HL-60/S4 (cell line): ENCODE measurements around the gene FGFR2.

ENCODE experiments used
- in situ Hi-C: fragments of 300-500 bp; cut with MboI; formaldehyde crosslinking; loops from 2 replicates; pipeline ENCODE4 v1.14.3; 2022; ENCODE audit warnings: low sequenced_read_pairs

FGFR2 gene

DNA sequence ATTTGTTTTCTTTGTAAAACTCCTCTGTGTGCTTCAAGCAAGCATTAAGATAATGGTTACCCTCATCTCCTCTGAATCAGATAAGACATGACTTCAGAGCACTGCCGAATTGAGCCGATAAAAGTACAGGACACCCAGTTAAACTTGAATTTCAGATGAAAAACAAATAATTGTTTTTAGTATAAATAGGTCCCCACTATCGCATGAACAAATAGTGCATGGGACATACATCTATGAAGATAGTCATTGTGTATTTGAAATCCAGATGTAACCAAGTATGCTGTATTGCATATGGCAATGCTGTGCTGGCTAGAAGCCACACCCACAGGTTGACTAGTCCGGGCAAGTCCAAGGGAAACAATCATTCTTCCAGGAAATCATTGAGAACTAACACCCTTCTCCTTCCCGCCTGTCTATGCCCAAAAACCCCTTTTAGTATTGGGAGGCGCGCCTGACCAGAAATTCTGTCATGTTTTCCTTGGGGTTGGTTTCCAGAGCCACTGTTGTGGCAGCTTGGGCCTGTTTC, 12.6 kb upstream of the FGFR2 start:
- in situ Hi-C loops: no loop called here

DNA sequence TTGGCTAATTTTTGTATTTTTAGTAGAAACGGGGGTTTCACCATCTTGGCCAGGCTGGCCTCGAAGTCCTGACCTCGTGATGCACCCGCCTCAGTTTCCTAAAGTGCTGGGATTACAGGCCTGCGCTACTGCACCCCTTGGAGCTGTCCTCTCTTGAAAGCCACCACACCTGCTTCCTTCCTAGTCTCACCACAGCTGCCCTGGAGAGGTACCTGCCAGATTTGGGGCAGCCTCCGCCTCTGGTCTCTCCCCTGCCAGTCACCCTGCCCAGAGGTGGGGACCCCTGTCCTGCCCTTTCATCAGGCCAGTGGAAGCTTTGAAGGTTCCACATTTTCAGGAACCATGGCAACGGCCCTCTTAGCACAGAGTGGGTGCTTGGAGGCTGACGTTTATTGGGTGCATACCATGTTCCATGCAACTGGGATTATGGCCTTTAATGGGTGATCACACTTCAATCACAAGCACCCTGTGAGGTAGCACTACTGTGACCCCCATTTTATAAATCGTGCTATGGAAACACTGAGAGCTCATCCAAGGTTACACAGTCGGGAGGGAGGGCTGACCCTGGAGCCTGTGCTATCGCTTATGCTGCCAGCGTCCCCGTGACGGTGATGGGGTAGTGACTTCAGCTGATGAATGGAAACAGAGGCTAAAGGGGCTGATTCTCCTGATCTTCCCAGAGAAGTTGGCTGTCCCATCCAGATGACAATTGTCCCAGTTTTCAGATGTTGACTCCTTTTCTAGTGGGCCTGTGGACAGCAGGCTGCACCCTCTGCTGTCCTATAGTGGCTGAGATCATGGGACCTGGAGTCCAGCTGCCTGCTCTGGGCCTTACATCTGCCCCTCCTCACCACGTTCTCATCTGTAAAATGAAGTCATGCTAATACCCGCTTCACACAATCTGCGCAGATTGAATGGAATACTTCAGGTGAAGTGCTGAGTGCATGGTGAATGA, 11.5 kb upstream of the FGFR2 start:
- in situ Hi-C loops: no loop called here

DNA sequence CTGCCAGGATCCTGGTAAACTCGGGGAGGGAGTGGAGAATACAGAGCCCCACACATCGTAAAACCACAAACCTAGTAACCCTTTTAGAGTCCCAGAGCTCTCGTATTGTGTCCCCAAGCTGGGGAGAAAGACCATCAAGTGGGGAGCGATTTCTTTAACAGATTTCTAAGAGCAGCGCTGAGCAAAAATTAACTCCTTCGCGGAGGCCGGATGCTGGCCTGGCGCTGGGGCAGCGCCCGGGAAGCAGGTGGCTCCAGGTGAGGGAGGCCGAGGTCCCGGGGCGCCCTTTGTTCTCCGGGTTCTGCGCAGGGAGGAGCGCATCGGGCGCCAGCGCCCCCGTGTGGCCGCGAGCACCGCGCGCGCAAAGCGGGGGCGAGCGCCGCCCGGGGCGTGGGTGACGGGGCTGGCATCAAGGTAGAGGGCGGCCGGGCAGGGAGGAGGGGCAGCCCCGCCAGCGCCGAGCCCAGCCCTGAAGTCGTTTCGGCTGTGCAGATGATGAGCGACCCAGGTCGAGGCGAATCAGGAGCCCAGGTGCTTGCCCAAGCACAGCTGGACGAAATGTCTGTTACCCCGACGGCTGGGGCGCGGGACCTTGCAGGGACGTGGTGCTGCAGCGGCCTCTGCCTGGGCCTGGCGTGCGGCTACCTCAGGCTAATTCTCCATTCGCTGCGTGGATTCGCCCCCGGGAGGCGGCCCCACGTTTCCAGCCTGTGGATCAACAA, 10.4 kb upstream of the FGFR2 start:
- in situ Hi-C loops: no loop called here

DNA sequence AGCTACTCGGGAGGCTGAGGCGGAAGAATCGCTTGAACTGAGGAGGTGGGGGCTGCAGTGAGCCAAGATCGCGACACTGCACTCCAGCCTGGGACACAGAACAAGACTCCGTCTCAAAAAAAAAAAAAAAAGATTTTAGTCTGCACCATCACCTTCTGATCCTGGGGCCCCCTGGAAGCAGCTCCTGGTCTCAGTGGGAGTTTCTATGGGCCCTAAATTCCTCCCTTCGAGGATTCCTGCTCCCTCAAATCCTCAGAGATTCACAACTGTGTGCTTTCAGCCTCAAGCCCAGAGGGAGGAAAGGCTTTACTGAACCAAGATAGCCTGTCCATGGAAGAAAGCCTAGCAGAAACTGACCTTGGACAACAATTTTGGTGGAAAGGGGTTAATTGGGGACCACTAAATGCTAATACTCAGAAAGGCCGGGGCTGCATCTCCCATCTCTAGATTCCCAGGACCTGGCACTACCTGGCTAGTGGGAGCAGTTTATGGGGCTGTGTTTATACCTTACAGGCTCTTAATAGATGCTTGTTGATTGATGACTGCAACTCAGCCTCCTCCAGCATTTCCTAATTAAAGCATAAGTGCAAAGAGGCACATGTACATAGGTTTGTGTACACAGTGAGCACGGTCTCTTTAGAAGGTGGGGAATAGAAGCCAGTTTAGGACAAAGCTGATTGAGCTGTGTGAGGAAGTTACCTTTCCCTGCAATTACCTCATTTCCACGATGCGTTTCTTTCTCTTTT, 9.2 kb upstream of the FGFR2 start:
- in situ Hi-C loops: no loop called here

DNA sequence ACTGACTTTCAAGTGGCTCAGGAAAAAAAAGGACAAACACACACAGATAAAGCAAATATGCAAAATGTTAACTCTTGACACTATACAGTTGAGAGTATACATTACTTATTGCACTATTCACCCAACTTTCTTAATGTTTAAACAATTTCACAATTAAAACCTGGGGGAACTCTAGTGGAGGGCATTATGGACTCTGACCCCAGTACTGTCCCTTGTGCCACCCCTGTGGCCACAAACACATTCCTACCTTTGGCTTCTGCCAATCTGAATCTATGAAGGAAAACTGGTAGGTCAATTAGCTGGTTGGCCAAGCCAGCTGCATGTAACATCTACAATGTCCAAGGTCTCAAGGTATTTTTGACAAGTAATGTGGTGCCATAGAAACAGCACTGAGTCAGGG, 7.5 kb upstream of the FGFR2 start:
- in situ Hi-C loops: no loop called here

DNA sequence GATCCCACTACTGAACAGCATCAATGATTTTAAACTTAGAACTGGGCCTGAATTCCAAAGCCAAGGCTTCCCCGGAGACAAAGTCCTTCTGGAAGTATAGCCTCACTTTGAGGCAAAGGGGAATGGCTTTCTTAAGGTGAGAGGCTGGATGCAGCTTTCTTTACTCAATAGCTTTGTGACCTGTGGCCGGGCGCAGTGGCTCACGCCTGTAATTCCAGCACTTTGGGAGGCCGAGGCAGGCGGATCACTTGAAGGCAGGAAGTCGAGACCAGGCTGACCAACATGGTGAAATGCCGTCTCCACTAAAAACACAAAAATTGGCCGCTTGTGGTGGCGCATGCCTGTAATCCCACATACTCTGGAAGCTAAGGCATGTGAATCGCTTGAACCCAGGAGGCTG, 3.2 kb upstream of the FGFR2 start:
- in situ Hi-C loops: no loop called here

DNA sequence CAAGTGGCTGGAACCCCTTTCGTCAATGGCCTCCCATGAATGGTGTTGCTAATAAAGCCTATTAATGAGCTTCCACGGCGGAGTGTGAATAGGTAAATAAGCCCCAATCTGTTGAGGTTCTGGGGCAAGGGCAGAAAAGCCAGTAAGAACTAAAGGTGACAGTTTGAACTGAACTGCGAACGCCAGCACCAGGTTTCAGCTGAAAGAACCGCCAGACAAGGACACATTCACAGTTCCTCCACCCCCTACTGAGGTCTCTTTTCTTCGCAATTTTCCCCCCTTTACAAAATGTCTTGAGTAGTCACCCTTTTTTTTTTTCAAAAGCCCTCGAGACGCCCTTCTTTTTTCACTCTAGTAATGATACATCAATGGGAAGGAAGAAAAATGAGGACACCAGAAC, 2.4 kb upstream of the FGFR2 start:
- in situ Hi-C loops: no loop called here

DNA sequence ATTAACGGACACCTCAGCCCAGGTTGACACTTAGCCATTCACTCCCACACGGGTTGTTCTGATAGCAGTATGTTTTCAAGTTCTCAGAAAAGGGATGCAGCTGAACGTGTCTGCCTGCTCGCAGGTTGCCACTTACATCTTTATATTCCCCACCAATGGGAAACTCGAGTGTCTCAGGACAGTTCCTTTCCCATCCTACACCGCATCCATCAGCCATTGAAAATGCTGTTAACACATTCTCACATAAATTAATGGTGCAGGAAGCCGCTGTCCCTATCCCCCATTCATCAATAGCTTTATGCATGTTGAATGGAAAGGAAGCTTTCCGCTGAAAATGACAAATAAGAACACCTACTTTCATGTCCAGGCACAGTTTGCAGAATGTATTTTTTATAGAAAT, 1.7 kb upstream of the FGFR2 start:
- in situ Hi-C loops: no loop called here

DNA sequence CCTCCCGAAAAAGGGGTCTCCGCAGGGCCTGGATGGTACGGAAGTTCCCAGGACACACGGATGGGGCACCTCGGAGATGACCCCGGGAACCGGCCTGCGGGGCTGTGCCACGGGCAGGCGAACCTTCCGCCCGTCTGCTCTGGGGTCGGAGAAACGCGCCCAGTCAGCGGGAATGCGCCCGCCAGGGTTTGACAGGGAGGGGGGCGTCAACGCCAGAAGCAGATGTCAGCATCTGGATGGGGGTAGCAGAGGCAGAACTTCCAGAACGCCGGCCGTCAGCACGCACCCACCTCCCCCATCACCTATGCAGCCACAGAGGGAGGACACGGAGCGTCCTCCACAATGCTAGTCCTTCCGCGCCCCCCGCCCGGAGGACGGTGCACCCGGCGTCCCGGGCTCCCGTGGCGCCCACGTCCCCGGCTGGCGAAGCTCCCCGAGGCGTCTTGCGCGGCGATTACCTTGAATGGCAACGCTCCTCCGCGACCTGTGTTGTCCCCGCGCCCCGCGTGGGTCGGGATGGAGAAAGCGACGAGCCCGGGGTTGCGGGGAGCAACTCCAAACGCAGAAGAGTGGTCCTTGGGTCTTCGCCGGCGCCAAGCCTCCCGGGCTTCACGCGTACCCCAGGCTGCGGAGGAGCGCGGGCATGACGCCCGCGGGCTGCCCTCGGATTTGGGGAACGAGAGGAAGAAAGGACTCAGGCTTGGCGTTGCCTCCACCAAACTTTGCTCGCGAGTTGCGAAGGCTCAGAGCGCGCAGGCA, 561 bp downstream of the FGFR2 start:
- in situ Hi-C loops: no loop called here

DNA sequence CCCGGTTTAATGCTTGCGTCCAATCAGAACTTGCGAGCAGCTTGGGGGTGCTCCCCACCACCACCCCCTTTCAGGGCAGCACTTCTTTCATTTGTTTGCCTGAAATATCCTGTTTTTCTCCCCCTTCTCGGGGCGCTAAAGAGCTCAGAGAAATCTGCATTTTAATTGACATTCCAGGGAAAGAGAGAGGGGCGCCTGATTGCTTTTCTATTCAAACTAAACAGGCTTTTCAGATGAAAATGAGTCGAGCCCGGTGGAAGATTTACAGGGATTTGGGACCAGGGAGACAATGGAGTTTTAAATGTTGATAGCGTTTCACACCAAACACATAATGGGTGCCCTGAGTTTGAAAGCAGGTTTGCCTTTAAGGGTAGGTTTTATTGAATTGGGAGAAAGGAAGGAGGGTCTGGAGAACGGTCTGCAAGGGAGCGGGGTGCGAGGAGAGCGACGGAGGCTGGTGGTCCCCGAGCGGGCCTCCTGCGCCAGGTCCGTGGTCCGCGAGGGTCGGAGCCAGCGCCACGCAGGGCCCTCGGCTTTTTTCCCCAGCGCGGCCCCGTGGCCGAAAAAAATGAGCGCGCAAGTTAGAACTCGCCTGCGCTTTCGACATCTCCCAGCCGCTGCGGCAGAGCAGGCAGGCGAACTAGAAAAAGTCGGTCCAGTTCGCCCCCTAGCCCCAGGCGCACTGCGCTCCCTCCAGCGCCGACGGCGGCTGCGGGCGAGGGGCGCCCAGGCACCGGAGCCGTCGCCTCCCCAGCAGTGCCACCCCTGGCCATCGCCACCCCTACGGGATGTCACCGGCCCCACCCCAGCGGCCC, 1.3 kb downstream of the FGFR2 start:
- in situ Hi-C loops: no loop called here

DNA sequence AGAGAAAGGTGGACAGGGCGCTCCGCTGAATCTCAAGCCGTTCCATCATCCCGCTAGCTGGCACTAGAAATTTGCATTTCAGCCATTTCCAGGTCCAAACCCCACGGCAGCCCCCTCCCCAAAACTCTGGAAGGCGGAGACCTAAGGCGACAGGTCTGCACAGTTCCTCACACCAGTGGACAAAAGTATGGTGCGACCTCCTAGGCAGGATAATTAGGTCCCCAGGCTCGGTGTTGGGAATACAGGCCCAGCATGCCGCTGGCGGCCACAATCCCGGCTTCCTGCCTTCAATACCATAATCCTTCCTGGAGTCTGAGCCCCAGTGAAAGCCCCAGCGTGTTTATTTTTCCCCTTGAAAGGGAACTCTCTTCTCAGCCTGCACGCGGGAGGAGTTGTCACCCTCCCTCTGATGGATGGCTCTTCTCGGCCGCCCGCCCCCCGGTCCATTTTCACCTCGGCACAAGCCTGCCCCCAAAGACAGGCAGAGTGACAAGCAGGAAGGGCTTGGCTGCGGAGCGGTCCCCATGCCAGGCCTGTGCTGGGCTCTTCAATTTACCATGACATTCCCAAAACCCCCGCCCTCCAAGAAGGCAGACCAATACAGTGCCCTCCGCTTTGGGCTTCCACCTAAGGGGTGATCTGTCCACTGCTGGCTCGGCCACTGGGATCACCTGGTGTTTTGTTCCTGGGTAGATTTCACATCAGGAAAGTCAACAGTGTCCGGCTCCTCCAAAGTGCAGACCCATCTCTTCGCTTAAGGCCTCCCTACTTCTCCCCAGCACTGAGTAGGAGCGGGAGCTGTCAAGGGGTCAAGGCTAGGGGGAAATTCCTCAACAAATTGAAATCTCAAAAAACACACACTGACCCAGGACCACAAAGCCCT, 2.2 kb downstream of the FGFR2 start:
- in situ Hi-C loops: no loop called here

DNA sequence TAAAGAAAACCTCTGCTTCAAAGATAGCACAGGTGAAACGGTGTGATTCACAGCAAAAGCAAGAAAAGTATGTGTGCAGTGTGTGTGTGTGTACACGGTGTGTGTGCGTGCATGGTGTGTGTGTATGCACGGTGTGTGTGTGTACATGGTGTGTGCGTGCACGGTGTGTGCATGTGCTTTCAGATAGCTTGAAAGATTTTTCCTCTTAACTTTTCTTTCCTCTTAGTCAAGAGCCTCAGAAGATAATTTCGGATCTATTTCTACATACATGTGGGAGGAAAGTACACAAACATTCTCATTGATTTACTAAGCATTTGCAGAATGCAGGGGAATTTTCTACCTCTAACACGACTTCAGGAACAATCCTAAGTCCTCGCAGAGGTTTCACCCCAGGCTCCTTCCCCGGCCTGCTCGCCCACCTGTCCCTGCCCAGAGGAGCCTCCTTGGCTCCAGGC, 2.9 kb downstream of the FGFR2 start:
- in situ Hi-C loops: no loop called here

DNA sequence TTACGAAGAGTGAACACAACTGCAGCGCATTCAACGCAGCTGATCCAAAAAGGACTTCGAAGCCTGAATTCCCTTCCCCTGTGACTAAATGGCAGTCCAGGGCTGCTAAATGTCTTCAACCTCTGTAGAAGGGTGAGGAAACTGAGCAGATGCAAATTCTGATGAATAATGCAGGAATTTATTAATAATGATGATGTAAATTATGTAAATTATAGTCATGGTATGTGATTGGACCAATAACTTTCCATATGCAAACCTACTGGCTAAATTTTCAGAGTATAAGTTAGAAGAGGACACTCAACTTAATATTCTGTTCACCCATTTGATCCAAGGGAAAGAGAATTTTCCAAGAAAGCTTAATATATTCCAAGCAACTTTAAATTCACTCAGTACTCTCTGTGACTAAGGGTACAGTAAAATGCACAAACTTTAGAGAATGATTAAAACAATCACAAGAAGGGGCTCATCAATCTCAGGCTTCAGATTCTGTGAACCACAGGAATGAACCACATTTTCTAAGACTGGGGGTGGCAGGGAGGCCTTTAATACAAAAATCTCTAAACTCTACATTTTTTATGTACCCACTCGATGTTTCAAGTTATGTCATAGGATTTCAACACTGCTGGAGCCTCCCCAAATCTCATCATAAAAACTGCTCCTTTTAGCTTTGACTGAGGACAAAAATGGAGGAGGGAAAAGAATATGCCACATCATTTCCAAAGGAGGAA, 3.5 kb downstream of the FGFR2 start:
- in situ Hi-C loops: no loop called here

DNA sequence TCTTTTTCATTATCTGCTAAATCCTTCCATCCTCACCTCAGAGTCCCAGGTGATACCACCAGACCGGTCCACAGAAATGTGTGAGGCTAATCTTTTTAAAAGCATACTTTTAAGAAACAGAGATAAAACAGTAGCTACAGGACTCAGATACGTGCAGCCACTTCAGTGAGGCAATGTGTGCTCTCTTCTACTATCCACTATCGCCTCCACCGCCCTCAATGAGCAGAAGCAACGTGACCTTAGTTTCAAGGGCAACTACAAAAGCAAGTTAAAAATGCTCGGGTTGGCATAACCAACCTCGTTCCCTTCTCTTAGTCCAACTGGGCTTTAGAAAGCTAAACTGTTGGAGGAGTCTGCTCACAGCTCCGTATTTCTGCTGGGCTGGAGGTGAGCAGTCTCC, 4.2 kb downstream of the FGFR2 start:
- in situ Hi-C loops: no loop called here

DNA sequence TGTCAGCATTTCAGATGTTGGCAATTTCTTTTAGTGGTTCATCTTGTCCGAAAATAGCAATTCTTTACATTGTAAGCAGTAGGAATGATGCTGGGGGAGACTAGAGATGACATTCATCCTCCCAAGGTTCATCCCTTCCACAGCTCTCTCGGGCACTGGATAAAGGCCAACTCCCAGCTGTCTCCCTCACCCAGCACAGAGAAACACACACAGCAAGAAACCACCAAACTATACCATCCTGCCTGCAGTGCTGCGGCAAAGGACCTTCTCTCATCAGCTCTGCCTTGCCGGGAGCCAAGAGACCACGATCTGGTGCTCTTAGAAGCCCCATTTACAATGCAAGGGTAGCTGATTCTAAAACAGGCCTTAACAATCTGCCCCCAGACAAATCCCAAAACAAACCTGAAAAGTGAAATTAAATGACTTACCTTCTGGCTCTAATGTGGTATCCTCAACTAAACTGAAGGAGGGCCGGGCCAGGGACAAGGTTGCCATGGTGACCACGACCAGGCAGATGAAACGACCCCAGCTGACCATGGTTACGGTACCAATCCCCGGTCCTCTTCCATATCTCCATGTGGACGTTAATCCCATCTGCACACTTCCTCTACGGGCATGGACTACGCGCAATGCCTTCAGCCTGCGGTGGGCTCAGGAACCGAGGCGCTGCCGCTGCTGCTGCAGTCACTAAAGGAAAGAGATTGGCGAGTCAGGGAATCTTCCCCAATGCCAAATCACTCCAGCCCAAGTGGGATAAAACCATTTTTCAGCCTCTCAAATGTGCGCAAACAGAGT, 4.8 kb downstream of the FGFR2 start:
- in situ Hi-C loops: no loop called here

DNA sequence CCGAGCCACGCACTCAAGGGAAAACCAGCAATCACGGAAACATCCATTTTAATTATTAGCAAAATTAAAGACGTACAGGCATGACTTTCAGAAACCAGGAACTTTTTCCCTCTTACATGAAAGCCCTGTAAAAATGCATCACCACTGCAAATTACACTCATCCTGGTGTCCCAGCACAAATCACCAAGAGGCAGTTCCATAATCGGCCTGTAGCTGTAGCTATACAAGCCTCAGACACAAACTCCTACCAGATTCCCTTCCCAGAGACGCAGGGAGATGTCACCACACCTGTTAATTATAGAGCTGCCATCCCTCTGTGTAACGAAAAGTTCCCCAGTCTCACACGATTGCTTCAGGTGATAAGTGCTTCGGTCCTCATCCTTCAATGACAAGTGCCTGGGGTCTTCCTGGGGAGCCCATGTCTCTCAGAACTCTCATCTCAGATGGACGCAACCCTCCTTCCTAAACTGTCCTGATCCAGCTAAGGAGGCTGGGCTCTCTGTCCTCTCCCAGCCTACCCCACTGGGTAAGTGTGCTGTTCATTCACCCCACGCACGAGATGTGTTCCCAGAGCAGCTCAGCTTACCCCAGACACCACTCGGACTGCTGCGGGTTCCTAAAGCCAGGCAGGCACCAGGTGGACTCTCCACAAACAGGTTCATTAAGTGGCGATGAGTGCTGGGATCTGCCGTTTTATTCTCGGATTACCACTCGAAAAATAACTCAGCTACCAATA, 5.9 kb downstream of the FGFR2 start:
- in situ Hi-C loops: no loop called here

DNA sequence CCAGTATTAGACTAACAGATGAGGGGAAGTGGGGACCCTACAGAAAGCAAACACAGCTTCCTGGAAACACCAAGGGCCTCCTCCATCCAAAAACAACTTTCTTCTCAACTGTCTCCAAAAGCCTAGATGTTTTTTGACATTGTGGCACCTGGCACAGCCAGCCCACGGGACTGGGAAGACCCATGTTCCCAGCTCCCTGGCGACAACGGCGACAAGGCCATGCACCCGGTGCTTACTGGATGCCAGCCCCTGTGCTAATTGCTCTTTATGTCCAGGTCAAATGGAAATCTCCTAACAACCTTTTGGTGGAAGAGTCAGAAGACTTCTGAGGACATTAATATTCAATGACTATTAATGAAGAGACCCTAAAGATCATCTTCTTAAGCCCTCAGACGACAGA, 7.1 kb downstream of the FGFR2 start:
- in situ Hi-C loops: no loop called here
